Thoracic aorta (tissue), 2 donors: ENCODE measurements around the gene ZNF454. TPM values are rescaled to one million over a fixed set of nuclear protein-coding genes. Genes with fewer than 3 reads are reported as not detected.

Experiments
- ATAC-seq: fragments of 150-250 bp; one replicate; pipeline ENCODE4 v1.8.0; 2017; ENCODE audit warnings: low read depth; ENCODE audit not compliant: insufficient number of reproducible peaks, low FRiP score
- DNase-seq: peaks from one replicate; pipeline ENCODE4 v3.0.0-alpha.2; 2020; ENCODE audit warnings: low spot score
- H3K27ac ChIP-seq, 2 donors: fragments of 200-600 bp; sonication (generic); 1 replicate in 1 of 2; 2 replicates in 1 of 2; pipeline ENCODE4 v1.5.1; 2016; ENCODE audit warnings: mild to moderate bottlenecking in 2 of 2, moderate library complexity in 2 of 2
- H3K27me3 ChIP-seq: fragments of 200-600 bp; sonication (generic); replicated peaks from 2 replicates; pipeline ENCODE4 v1.6.0; 2016; ENCODE audit warnings: mild to moderate bottlenecking; ENCODE audit not compliant: insufficient read depth
- H3K36me3 ChIP-seq: fragments of 200-600 bp; sonication (generic); one replicate; pipeline ENCODE4 v1.5.1; 2016
- H3K4me1 ChIP-seq, 2 donors: fragments of 200-600 bp; sonication (generic); 1 replicate in 1 of 2; 2 replicates in 1 of 2; pipeline versions ENCODE4 v1.5.1 to v1.6.0; 2016; ENCODE audit warnings: low read depth in 2 of 2, mild to moderate bottlenecking in 1 of 2; ENCODE audit not compliant: control insufficient read depth in 1 of 2
- H3K4me3 ChIP-seq: fragments of 200-600 bp; sonication (generic); 2 replicates; pipeline ENCODE4 v1.5.1; 2016; ENCODE audit warnings: mild to moderate bottlenecking
- H3K9me3 ChIP-seq: fragments of 200-600 bp; sonication (generic); 2 replicates; pipeline ENCODE4 v1.5.1; 2016
- CTCF ChIP-seq: fragments of 200-600 bp; sonication (generic); IDR thresholded peaks from one replicate; pipeline ENCODE4 v1.5.1; 2019; ENCODE audit warnings: antibody characterized with exemption
- total RNA-seq, 2 donors: library from RNA; depleted of rRNA; stranded (reverse); fragments of >200 nt; gene quantifications; one replicate each; pipeline versions ENCODE4 v1.1.0 to v1.2.3, GENCODE V29; 2016

The ZNF454 gene
- total RNA-seq, 2 donors from 2014 or later = 2.2 to 8.2 TPM

DNA sequence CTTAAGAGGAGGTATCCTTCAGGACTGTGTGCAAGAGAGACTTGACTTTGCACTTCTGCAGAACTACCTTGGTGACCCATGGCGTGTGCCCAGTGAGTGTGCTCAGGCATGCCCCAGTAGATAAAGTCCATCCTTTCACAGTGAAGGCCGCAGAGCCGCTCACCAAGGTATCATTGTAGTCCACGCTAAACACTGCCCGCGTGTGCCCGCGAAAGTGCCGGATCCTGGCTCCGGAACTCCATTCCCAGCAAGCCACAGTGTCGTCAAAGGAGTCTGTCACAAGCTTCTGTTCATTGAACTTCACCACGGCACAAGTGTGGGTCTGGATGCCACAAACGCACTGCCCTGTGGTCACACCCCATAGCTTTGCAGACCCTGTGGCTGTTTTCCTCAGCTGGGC is 57.4 kb downstream of the ZNF454 start:
- no peaks in the 10 kb centered on the region for H3K36me3 ChIP-seq
- H3K27ac ChIP-seq = no peak overlapping the region
- no peaks in the 10 kb centered on the region for H3K4me1 ChIP-seq
- no peaks in the 10 kb centered on the region for H3K9me3 ChIP-seq
- no peaks in the 10 kb centered on the region for H3K27me3 ChIP-seq
- no peak for DNase-seq
- ATAC-seq = no peak
- H3K4me3 ChIP-seq = no peak overlapping the region
- no peak for TF ChIP-seq CTCF

DNA sequence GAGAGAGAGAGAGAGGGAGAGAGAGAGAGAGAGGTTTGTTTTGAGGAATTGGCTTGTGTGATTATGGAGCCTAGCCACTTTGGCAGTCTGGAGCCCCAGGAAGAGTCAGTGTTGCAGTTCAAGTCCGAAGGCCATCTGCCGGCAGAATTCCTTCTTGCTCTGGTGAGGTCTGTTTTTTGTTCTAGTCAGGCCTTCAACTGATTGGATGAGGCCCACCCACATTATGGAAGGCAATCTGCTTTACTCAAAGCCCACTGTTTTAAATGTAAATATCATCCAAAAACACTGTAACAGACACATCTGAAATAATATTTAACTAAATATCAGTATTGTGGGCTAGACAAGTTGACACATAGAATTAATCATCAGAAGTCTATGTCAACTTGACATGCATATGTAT is 65.6 kb downstream of the ZNF454 start:
- H3K9me3 ChIP-seq = no peaks in the 10 kb centered on the region
- H3K27ac ChIP-seq = no peak overlapping the region
- no peak for TF ChIP-seq CTCF

DNA sequence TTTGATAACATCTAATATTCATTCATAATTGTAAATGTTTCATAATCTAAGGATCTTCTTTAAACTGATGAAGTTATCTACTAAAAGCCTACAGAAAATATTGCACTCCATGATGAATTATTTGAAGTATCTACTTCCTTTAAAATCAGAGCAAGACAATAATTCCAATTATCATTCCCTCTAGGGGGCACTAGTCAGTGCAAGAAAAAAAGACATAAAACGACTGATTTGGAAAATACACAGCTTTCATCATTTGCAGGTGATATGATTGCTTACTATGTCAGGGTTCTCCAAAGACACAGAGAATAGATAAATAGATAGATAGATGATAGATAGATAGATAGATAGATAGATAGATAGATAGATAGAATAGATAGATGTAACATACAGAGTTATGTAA is 67.7 kb downstream of the ZNF454 start:
- Histone ChIP-seq H3K27ac (no peak overlapping the region), H3K27me3 (no peaks in the 10 kb centered on the region), H3K4me1 (no peaks in the 10 kb centered on the region), H3K36me3 (no peaks in the 10 kb centered on the region), H3K4me3 (no peak overlapping the region), H3K9me3 (no peaks in the 10 kb centered on the region)
- DNase-seq (no peak), ATAC-seq (no peak)
- TF ChIP-seq CTCF = no peak

More for the DNA sequence above, 65.6 kb downstream of the ZNF454 start:
- ATAC-seq (no peak), DNase-seq (no peak)
- Histone ChIP-seq H3K27me3 (no peaks in the 10 kb centered on the region), H3K36me3 (no peaks in the 10 kb centered on the region), H3K4me1 (no peaks in the 10 kb centered on the region), H3K4me3 (no peak overlapping the region)

Other genes starting within 250 kb of the ZNF454 start
- 10 to 100 TPM; 18.4 to 23.0 TPM for gene ZNF354A, start 210.5 kb upstream of the ZNF454 start, total RNA-seq
- gene ZNF354B, start 81.2 kb upstream of the ZNF454 start, total RNA-seq = 10 to 100 TPM in 1 of 2 donors, 1 to 10 TPM in 1; 9.1 to 26.9 TPM
- 1 to 10 TPM; 1.1 to 2.2 TPM for gene ZFP2, start 45.3 kb upstream of the ZNF454 start, total RNA-seq
- gene GRM6, start 54.1 kb downstream of the ZNF454 start, total RNA-seq = not detected
- gene ZNF879, start 82.6 kb downstream of the ZNF454 start, total RNA-seq = 1 to 10 TPM; 2.6 to 6.3 TPM
- 1 to 10 TPM; 3.9 to 8.8 TPM for gene ZNF354C, start 119.2 kb downstream of the ZNF454 start, total RNA-seq